ENCODE data around the gene COPE. TPM values are rescaled to one million over a fixed set of nuclear protein-coding genes. Genes with fewer than 3 reads are reported as not detected.
A peak's percentile ranks its signal among the peaks of the same experiment; 100 is the strongest.

COPE gene
- total RNA-seq, 4 donors from 2014 or later, result 170 to 245 (median 224) TPM

- intact Hi-C loops (cut with DNase I), result no loop called here
- peaks cover 0 to 35% (median 3%) of the 10 kb centered on the region in 4 donors for H3K27me3 ChIP-seq
- peaks cover 33 to 54% (median 38%) of the 10 kb centered on the region in 3 donors for H3K36me3 ChIP-seq
- TF ChIP-seq CTCF (IDR thresholded peaks at IDR 0.05) (no peak), POLR2A (IDR thresholded peaks at IDR 0.05) (no peak)
- no peak overlapping the region for H3K27ac ChIP-seq
- peaks cover 0 to 39% (median 22%) of the 10 kb centered on the region in 3 donors for H3K4me1 ChIP-seq
- 60% methylated on average over 25 of the region's 77 CpGs; no CpG with 5 or more reads in 1 of the 2 donors for WGBS, 2 donors
- no peak for DNase-seq
- no peaks in the 10 kb centered on the region for H3K9me3 ChIP-seq
- H3K4me3 ChIP-seq, result peak overlapping the region in 2 of 4 donors; percentile 33 to 38
Observed at GRCh38 chr19:18868380-18869022, 50.7 kb downstream of the COPE start.

DNA sequence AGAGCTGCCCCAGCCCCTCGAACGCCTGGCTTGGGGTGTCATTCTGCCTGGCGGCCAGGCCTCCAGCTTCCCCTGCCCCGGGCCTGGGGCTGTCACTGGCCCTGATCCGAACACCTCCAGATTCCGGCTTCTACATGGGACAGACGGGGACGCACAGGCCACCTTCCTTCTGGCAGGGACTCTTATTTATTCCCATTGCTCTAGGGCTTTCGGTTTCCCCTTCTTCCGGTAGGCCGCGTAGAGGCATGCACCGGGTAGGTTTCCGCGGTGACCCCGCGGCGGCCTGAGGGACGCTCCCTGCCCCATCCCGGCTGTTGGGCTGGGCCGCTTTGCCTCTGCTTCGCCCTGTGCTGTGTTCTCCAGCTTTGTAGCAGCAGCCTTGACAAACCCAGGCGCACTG lies 51.4 kb downstream of the COPE start:
- no peak overlapping the region for H3K27ac ChIP-seq
- no peak overlapping the region for H3K4me3 ChIP-seq
- 79 to 84% methylated on average over 19 to 20 of the region's 23 CpGs for WGBS, 2 donors
- intact Hi-C loops (cut with DNase I), result no loop called here
- H3K9me3 ChIP-seq, result no peaks in the 10 kb centered on the region
- no peak for TF ChIP-seq POLR2A (IDR thresholded peaks at IDR 0.05)
- TF ChIP-seq CTCF (IDR thresholded peaks at IDR 0.05), result no peak
- peaks cover 0 to 39% (median 22%) of the 10 kb centered on the region in 3 donors for H3K4me1 ChIP-seq
- no peak for DNase-seq
- H3K36me3 ChIP-seq, result peaks cover 40 to 61% (median 46%) of the 10 kb centered on the region in 3 donors
- peaks cover 0 to 35% (median 3%) of the 10 kb centered on the region in 4 donors for H3K27me3 ChIP-seq

GRCh38 chr19:18867199-18867598 lies 52.0 kb downstream of the COPE start:
- no peak overlapping the region for H3K27ac ChIP-seq
- no peak for DNase-seq
- 87 to 94% methylated on average over 7 to 13 of the region's 23 CpGs for WGBS, 2 donors

DNA sequence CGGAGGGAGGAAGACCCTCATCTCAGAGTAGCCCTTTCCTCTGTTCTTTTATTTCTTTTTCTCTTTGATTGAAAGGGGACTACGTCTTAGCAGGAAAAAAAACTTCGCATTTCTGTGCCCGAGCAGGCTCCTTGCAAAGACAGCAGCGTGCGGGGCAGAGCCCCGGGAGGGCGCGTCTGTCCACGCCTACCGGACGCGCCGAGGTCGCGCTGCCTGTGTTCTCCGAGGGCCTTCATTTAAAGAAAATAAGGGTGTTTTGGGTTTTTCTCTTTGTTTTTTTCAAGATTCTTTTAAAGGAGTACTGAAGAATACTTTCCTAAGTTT lies 52.4 kb downstream of the COPE start:
- H3K4me3 ChIP-seq, result no peak overlapping the region
- H3K9me3 ChIP-seq, result no peaks in the 10 kb centered on the region
- H3K4me1 ChIP-seq, result peaks cover 0 to 39% (median 22%) of the 10 kb centered on the region in 3 donors
- peaks cover 47 to 71% (median 55%) of the 10 kb centered on the region in 3 donors for H3K36me3 ChIP-seq
- H3K27ac ChIP-seq, result no peak overlapping the region
- WGBS, 2 donors, result 73 to 75% methylated on average over 11 to 17 of the region's 17 CpGs
- no peak for TF ChIP-seq POLR2A (IDR thresholded peaks at IDR 0.05)
- peak in 1 of 6 experiments; percentile 34 for TF ChIP-seq CTCF (IDR thresholded peaks at IDR 0.05)
- peaks cover 0 to 30% (median 3%) of the 10 kb centered on the region in 4 donors for H3K27me3 ChIP-seq
- no peak for DNase-seq
- intact Hi-C loops (cut with DNase I), result no loop called here

More at GRCh38 chr19:18867199-18867598, 52.0 kb downstream of the COPE start:
- Histone ChIP-seq H3K27me3 (peaks cover 0 to 34% (median 3%) of the 10 kb centered on the region in 4 donors), H3K9me3 (no peaks in the 10 kb centered on the region), H3K4me1 (peaks cover 0 to 39% (median 22%) of the 10 kb centered on the region in 3 donors), H3K4me3 (no peak overlapping the region), H3K36me3 (peaks cover 43 to 67% (median 51%) of the 10 kb centered on the region in 3 donors)
- TF ChIP-seq POLR2A (IDR thresholded peaks at IDR 0.05), result no peak
- TF ChIP-seq CTCF (IDR thresholded peaks at IDR 0.05), result no peak
- intact Hi-C loops (cut with DNase I), result no loop called here

DNA sequence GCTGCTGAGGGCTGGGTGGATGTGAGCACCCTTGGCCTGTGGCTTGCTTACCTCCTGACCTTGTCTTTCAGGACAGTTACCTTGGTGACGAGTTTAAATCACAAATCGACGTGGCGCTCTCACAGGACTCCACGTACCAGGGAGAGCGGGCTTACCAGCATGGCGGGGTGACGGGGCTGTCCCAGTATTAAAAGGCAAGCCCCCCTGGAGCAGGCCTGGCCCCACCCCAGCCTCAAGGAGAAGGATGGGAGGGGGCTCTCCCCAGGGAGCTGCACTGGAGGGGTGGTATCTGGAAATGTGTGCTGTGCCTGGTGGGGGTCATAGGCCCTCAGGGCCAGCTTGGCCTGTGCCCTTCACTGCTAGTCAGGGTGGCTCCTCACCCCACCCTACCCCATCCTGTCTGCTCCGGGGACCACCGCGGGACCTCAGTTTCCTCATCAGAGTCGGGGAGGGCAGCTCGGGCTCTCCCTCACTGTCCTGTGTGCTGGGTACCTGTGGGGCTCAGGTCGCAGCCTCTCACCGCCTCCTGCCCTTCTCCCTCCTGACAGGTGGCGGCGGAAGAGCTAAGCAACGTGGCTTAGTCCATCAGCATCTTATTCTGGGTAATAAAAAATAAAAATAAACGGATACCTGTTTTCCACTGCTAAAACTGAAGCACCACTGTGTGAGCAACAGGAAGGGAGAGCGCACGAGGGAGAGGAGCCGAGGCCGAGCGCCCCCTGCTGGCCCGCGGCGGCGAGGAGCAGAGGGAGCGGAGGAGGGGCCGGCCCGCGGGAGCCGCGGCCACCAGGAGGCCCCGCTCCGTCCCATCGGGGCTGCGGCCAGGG lies 53.0 kb downstream of the COPE start:
- Histone ChIP-seq H3K4me3 (no peak overlapping the region), H3K27me3 (peaks cover 0 to 29% (median 3%) of the 10 kb centered on the region in 4 donors), H3K9me3 (no peaks in the 10 kb centered on the region), H3K27ac (no peak overlapping the region), H3K4me1 (peaks cover 0 to 39% (median 22%) of the 10 kb centered on the region in 3 donors), H3K36me3 (peaks cover 53 to 77% (median 61%) of the 10 kb centered on the region in 3 donors)
- 17 to 80% methylated on average over 1 to 24 of the region's 38 CpGs for WGBS, 2 donors
- intact Hi-C loops (cut with DNase I), result no loop called here
- no peak for DNase-seq
- TF ChIP-seq POLR2A (IDR thresholded peaks at IDR 0.05) (no peak), CTCF (IDR thresholded peaks at IDR 0.05) (peak; percentile 82 to 98 (median 96))
